HG03139 (cell line): ENCODE data around the gene SPANXN2.
"Not testable (repeated sequence)": the region's sequence is repeated elsewhere in the genome, so short reads cannot be mapped to it uniquely, and the experiment has no call there.

Experiments used
- ATAC-seq: cut with Tn5 transposase; IDR thresholded peaks from one replicate; pipeline ENCODE4 v1.9.1; 2021; ENCODE audit not compliant: unreplicated experiment

Gene SPANXN2, protein sequence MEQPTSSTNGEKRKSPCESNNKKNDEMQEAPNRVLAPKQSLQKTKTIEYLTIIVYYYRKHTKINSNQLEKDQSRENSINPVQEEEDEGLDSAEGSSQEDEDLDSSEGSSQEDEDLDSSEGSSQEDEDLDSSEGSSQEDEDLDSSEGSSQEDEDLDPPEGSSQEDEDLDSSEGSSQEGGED

DNA sequence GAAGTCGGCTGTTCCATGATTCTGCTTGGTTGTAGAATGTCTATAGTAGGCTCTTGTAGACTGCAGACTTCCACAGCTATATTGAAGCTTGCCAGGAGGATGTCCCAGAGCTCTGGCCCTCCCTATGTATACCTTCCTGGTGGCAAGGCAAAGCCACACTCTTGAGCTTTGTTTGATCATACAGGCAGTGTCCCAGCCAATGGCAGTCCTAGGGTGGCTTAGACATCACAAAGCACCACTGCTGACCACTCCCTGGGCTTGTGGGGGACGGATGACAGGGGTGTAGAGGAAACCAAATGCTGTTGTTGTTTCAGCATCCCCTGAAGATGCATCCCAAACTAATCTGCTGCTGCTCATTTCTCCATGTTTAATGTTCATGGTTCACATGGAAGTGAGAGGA, at the start of gene SPANXN2:
SPANXN2 (minus strand) TSS at position 101 of the 400 bp plus-strand sequence; CDS start at position 17, 84 bp downstream.
- not testable (repeated sequence) for ATAC-seq

DNA sequence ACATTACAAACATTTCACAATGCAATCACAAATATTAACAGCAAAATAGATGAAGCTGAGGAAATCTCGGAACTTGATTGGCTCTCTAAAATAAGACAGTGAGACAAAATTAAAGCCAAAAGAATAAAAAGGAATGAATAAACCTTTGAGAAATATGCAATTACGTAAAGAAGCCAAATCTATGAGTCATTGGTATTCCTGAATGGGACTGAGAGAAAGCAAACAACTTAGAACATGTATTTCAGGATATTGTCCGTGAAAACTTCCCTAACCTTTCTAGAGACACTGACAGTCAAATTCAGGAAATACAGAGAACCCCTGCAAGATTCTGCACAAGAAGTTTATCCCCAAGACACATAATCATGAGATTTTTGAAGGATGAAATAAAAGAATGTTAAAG, 48.4 kb upstream of the SPANXN2 start:
- ATAC-seq: no peak

DNA sequence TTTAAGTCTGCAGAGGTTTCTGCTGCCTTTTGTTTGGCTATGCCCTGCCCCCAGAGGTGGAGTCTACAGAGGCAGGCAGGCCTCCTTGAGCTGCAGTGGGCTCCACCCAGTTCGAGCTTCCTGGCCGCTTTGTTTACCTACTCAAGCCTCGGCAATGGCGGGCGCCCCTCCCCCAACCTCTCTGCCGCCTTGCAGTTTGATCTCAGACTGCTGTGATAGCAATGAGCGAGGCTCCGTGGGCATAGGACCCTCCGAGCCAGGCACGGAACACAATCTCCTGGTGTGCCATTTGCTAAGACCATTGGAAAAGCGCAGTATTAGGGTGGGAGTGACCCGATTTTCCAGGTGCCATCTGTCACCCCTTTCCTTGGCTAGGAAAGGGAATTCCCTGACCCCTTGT, 47.2 kb upstream of the SPANXN2 start:
- not testable (repeated sequence) for ATAC-seq

DNA sequence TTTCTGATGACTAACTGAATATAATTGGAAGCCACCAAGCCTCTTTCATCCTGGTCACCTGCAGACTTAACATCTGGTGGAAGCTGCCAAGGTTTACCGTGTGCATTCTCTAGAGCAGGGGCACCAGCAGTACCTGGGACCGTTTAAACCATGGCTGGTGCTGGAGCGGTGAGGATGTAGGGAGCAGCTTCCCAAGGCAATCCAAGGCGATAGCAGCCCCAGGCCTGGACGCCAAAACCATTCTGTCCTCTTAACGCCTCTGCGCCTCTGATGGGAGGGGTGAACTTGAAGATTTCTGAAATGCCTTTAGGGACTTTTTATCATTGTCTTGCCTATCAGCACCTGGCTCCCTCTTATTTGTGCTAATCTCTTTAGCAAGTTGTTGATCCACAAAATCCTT, 37.3 kb upstream of the SPANXN2 start:
- no peak for ATAC-seq

DNA sequence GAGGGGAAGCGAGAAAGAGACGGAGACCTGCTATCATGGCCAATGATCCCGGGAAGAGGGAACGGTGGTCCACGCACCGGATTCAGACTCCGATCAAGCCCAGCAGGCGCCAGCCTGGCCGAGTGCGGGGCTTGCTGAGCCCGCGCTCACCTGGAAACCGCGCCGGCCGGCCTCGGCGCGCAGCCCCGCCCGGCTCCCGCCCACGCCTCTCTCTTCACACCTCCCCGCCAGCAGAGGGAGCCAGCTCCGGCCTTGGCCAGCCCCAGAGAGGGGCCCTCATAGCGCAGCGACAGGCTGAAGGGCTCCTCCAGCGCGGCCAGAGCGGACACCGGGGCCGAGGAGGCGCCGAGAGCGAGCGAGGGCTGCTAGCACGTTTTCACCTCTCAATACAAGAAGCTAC, 36.8 kb upstream of the SPANXN2 start:
- ATAC-seq: no peak

DNA sequence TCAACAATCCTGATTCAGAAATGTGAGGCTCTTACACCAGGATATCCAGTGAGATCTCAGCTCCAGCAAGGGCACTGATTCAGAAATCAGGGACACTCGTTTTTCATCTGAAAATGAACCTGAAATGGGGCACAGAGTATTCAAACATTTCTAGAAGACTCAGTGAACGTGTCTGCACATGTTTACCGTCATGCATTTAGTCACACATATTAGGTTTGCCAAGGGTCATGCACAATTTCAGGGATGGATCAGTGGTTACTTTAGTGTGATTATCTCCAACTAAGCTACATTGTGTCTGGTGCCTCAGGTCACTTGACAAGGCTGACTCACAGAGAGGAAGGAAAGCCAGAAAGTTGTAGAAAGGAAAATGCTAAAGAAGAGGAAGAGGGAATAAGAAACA, 33.6 kb upstream of the SPANXN2 start:
- no peak for ATAC-seq

DNA sequence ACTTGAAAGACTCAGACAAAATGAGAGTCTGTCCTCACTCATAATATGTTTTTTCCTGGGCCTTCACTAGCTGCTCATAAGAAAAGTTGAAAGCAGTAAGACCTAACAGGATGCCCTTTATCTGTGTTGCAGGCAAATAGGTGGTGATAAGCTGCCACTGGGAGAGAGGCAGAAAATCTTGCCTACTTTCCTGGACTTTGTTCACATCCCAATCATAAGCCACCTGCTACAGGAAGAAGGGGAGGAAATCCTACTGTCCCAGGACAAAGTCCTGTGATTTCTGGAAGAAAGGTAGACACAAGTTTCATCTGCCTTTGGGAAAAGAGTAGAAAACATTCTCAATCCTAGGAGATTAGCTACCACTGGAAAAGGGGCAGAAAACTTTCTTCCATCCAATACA, 13.3 kb upstream of the SPANXN2 start:
- ATAC-seq: no peak

DNA sequence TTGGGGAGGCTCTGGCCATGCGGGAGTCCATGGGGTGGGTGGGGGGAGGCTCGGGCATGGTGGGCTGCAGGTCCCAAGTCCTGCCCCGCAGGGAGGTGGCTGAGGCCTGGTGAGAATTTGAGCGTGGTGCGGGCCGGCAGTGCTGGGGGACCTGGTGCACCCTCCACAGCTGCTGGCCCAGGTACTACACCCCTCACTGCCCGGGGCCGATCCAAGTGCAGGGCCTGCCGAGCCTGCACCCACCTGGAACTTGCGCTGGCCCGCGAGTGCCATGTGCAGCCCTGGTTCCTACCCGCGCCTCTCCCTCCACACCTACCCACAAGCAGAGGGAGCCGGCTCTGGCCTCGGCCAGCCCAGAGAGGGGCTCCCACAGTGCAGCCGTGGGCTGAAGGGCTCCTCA, 5.7 kb upstream of the SPANXN2 start:
- ATAC-seq: no peak

DNA sequence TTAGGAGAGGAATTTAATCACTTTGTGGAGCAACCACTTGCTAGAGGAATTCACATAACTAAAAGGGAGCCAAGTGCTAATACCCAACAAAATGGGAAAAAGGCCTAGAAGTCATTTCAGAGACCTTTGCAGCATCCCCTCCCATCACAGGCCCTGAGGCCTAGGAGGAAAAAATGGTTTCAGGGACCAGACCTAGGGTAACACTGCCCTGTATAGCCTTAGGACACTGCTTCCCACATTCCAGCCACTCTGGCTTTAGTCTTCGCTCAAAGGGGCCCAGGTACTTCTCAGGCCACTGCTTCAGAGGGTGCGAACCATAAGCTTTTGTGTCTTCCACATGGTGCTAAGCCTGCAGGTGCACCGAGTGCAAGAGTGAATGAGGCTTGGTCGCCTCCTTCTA, 19.1 kb downstream of the SPANXN2 start:
- ATAC-seq: no peak

DNA sequence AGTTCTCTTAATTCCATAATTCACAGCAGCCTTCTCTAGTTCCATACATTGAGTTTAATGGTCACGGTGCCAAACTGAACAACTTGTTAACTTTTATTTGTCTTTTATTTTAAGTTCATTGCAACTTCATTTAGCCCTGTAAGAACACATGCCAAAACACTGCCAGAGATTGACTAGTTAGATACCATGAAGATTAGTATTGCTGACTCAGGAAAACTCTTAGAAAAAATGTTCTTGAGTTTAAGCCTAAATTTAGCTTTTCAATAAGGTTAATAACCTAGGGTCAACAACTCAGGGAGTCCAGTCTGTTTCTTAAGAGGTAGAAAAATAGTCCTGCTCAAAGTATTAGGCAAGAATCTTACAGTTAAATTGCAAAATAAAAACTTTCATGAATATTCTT, 25.7 kb downstream of the SPANXN2 start:
- ATAC-seq: no peak

DNA sequence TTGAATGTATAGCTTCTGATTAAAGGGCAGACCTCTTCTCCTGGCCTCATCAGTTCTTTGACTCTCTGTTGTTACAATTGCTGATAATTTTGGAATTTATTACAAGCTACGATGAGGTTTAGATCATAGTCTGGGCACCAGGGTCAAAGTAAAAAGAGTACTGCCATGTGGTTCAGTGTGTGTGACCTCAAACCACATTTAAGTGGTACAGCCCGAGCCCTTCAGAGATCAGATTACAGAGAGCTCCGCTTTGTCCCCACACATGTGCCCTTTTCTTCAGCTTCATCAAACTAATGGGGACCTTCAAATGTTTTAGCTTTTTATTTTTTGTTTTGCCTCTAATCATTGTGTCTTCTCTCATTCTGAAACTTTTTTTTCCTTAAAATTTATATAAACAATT, 37.1 kb downstream of the SPANXN2 start:
- ATAC-seq: no peak

DNA sequence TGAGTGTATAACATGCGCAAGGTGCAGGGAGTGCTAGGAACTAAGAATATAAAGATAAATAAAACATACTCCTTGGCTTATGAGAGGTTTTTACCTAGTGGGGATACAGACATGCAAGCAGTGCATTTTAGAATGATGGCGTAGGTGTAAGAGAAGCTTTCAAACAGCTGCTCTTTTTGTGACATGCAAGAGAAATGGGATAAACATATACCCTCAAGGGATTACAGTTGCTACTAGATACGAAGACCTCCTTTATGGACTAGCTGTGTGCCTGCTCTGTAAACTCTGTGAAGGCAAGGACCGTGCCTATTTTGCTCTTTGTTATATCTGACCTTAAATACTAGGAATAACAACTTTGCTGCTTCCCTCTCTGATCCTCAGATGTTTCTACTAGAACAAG, 45.6 kb downstream of the SPANXN2 start:
- no peak for ATAC-seq

DNA sequence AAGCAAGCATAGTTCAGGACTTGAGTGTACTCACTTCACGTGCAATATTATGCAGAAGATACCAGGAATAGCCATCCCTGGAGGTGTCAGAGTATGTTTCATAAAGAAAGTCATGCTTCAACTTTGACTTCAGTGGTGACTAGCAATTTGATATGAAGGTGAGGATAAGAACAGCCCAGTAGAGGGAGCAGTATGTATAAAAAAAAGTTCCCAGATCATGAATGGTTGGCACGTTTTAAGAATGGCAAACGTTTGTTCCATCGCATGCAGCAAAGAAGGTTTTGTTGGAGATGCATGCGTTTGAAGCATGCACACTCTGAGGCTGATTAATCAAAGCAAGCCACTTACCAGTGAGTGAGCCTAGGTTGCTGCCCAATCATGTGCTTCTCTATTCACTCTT, 51.2 kb downstream of the SPANXN2 start:
- ATAC-seq: no peak

DNA sequence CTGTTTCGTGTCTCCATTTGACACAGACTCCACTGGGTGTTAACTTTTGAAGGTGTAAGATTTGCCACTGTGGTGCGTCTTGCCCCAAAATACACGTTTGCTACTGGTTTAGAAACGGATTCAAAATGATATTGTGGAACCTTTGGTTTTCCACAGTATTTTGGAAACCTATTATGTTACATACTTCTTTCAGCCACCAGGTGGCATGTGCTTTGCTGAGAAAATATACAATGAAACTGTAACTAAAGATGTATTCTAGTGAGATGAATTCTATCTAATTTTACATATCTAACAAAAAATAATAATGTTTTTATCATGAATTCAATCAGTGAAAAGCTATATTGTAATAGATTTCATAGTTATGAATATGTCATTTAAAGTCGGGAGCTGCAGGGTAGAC, 56.2 kb downstream of the SPANXN2 start:
- no peak for ATAC-seq

DNA sequence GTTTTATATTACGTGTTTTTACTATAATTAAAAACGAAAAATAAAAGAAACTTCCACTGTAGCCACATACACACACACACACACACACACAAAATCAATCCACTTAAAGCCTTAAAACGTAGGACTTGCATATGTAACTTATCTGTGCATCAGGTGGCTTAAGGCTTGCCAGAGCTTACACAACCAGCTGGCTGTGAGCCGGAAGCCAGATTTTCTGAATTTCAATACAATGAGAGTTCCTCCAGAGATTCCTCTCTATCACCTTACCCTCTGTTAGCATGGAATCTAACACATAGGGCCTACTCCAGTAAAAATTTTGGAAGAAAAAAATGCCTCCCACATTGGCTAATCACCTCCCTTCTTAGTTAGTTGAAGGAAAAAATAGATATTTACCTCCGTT, 56.8 kb downstream of the SPANXN2 start:
- no peak for ATAC-seq
